RWPE1 (cell line): ENCODE data around the gene CDK5RAP2.

Experiments used
- CTCF ChIA-PET: fragments of 350-600 bp; sonication (Branson Sonifier 250); formaldehyde crosslinking; extraction: SDS; loops from one replicate; lab custom pipeline; 2021; lab: Yijun Ruan, JAX
- POLR2A ChIA-PET: fragments of 400-600 bp; formaldehyde crosslinking; extraction: SDS; loops from one replicate; lab custom pipeline; 2020; ENCODE audit warnings: antibody characterized with exemption; ENCODE audit not compliant: low non-redundant PET; lab: Yijun Ruan, JAX
- DNase-seq: peaks from one replicate; pipeline ENCODE4 v3.0.0; 2012; ENCODE audit warnings: low spot score
- H3K27ac ChIP-seq: fragments of 450-650 bp; 2 replicates; pipeline ENCODE4 v1.5.1; 2017
- CTCF ChIP-seq: fragments of 450-650 bp; conservative IDR thresholded peaks from 2 replicates; pipeline ENCODE4 v1.5.1; 2017; ENCODE audit warnings: low read depth, mild to moderate bottlenecking

Gene CDK5RAP2

GRCh38 chr9:120542701-120543490 lies 37.1 kb downstream of the CDK5RAP2 start:
- no peak for TF ChIP-seq CTCF
- DNase-seq: no peak
- CTCF ChIA-PET: no interaction called here
- no peak overlapping the region for H3K27ac ChIP-seq
- POLR2A ChIA-PET: no interaction called here

GRCh38 chr9:120541921-120542320 lies 38.0 kb downstream of the CDK5RAP2 start:
- ChIA-PET CTCF (no interaction called here), POLR2A (no interaction called here)

GRCh38 chr9:120539951-120540350 lies 40.0 kb downstream of the CDK5RAP2 start:
- CTCF ChIA-PET: no interaction called here
- H3K27ac ChIP-seq: no peak overlapping the region
- POLR2A ChIA-PET: no interaction called here
- TF ChIP-seq CTCF: no peak
- DNase-seq: no peak

More at GRCh38 chr9:120541921-120542320, 38.0 kb downstream of the CDK5RAP2 start:
- H3K27ac ChIP-seq: no peak overlapping the region
- TF ChIP-seq CTCF: no peak
- DNase-seq: no peak

- peak; percentile 29 for DNase-seq
- no peak for TF ChIP-seq CTCF
- no peak overlapping the region for H3K27ac ChIP-seq
- ChIA-PET POLR2A (interaction anchor here (0.6 kb wide), 2 partner anchors 139 to 241 kb away, joined by 4 to 7 read pairs; no protein-coding TSS in a partner anchor), CTCF (no interaction called here)
Observed at GRCh38 chr9:120538339-120538738, 41.6 kb downstream of the CDK5RAP2 start.

- no peak overlapping the region for H3K27ac ChIP-seq
- POLR2A ChIA-PET: no interaction called here
- no peak for DNase-seq
- CTCF ChIA-PET: no interaction called here
- TF ChIP-seq CTCF: no peak
Observed at GRCh38 chr9:120536949-120537640, 42.9 kb downstream of the CDK5RAP2 start.

GRCh38 chr9:120536094-120536493 lies 43.9 kb downstream of the CDK5RAP2 start:
- ChIA-PET POLR2A (no interaction called here), CTCF (interaction anchor here (0.6 kb wide), 1 partner anchor 1750 kb away, joined by 5 read pairs; no protein-coding TSS in a partner anchor)
- TF ChIP-seq CTCF: no peak
- H3K27ac ChIP-seq: no peak overlapping the region
- DNase-seq: no peak
